GM12801 (cell line): ENCODE data around the gene SH2D3C.

Source experiments
- CTCF ChIP-seq: IDR thresholded peaks from one replicate; pipeline ENCODE4 v1.5.1; 2011; ENCODE audit warnings: control low read depth; ENCODE audit not compliant: insufficient read length; ENCODE audit errors: extremely low read depth

Gene SH2D3C

GRCh38 chr9:127690735-127691134 lies 87.7 kb downstream of the SH2D3C start:
- TF ChIP-seq CTCF = no peak

- no peak for TF ChIP-seq CTCF
Observed at GRCh38 chr9:127689329-127690000, 89.0 kb downstream of the SH2D3C start.
